ENCODE data around the gene UBASH3B.
"Not testable (repeated sequence)": the region's sequence is repeated elsewhere in the genome, so short reads cannot be mapped to it uniquely, and the experiment has no call there.

UBASH3B gene

DNA sequence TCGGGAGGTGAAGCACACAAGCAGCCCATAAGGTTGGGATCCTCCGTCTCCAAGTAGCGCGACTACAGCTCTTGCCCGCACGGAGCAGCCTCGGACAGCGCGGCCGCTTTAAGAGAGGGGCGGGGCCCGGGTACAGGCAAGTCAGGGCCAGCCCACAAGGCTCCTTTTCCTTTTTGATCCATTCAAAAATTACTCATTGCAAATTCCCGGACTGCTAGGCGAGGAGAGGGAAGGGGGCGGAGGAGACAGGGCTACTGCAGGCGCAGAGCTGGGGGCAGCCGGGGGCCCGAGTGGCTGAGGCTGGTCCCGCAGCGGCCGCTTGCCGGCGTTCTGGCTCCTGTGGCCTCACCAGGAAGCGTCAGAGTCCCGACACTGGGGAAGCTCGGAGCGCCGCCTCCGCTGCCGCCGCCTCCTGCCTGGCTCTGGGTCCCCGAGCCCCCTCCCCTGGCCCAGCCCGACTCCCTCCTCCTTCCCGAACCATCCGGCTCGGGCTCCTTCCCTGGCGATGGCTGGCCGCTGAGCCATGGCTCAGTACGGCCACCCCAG, at the start of gene UBASH3B:
Gene UBASH3B, plus strand, starts transcription at position 196 of the 546 bp plus-strand sequence. Its CDS starts 328 bp downstream, at position 524.
- peak; percentile 63 for DNase-seq (ENCODE audit: low spot score)

GRCh38 chr11:122607162-122607561, 48.4 kb upstream of the UBASH3B start:
- DNase-seq (ENCODE audit: low spot score): not testable (repeated sequence)

DNA sequence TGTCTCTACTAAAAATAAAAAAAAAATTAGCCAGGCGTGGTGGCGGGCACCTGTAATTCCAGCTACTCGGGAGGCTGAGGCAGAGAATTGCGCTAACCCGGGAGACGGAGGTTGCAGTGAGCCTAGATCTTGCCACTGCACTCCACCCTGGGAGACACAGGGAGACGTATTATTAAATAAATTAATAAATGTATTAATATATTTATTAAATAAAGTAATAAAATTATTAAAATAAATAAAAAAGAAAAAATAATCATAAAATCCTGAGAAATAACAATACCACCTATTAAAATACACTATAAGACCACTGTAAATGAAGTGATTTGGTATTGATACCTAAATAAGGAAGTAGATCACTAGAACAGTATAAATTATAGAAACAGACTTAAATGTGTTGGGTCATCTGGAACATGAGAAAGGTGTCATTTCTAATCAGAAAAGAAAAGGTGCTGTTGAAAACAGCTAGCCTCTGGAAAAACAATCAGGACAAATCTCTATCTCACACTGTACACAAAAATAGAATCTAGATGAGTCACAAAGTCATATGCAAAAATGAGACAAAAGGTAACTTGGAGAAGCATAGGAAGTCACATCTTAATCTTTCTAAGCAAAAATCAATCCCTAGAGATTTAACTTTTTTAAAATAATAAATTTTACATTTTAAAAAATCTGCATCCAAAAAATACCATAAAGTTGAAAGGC, 43.2 kb upstream of the UBASH3B start:
- DNase-seq (ENCODE audit: low spot score): no peak

DNA sequence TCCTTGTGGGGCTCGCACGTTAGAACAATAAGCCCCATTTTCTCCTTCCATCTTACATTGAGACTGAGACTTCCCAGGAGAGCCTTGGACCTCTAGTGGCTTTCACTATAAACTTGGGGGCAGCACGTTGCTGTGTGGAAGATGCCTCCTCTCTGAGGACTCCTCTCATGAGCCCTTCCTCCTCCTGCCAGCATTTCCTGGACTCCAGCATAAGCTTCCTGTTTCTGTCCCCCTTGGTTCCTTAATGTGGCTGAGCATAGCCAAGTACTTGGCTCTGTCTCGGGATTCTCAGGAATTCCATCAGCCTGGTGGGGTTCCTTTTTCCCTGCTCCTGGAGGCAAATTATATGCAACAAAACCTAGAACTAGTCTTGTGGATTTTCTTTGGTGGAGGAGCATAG, 38.8 kb upstream of the UBASH3B start:
- no peak for DNase-seq (ENCODE audit: low spot score)

- no peak for DNase-seq (ENCODE audit: low spot score)
Measured at GRCh38 chr11:122617297-122617696, 38.2 kb upstream of the UBASH3B start.

- DNase-seq (ENCODE audit: low spot score): no peak
Measured at GRCh38 chr11:122617926-122618325, 37.6 kb upstream of the UBASH3B start.

DNA sequence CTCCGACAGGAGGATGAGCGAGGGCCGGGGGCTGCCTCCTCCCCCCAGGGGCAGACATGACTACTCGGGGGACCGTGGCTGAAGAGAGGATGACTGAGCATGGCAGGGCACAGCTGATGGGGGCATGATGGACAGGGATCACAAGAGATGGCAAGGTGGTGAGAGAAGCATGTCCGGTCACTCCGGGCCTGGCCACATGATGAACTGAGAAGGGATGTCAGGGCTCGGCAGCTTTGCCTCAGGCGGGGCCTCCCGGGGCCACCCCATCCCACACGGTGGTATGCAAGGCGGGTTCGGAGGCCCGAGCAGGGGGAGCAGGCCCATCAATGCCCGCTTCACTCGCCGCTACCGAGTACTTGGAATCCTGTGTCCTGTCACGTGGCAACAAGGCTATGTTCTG, 36.6 kb upstream of the UBASH3B start:
- DNase-seq (ENCODE audit: low spot score): no peak

- DNase-seq (ENCODE audit: low spot score): no peak
Measured at GRCh38 chr11:122619757-122620156, 35.8 kb upstream of the UBASH3B start.

DNA sequence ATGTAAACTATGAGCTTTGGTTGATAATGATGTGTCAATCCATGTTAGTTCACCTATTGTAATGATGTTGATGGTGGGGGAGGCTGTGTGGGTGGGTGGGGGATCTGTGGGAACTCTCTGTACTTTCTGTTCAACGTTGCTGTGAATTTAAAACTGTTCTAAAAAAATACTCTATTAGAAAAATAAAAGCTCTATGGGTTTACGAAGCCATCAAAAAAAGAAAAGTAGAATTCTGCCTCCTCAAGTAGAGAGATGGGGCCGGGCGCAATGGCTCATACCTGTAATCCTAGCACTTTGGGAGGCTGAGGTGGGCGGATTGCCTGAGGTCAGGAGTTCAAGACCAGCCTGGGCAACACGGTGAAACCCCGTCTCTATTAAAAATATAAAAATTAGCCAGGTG, 30.0 kb upstream of the UBASH3B start:
- not testable (repeated sequence) for DNase-seq (ENCODE audit: low spot score)

GRCh38 chr11:122625976-122626665, 29.4 kb upstream of the UBASH3B start:
- no peak for DNase-seq (ENCODE audit: low spot score)

GRCh38 chr11:122627745-122628144, 27.8 kb upstream of the UBASH3B start:
- no peak for DNase-seq (ENCODE audit: low spot score)

- DNase-seq (ENCODE audit: low spot score): peak; percentile 60
Measured at GRCh38 chr11:122628810-122629555, 26.5 kb upstream of the UBASH3B start.

- no peak for DNase-seq (ENCODE audit: low spot score)
Measured at GRCh38 chr11:122632181-122632824, 23.2 kb upstream of the UBASH3B start.

- DNase-seq (ENCODE audit: low spot score): peak; percentile 15
Measured at GRCh38 chr11:122633219-122633829, 22.2 kb upstream of the UBASH3B start.

DNA sequence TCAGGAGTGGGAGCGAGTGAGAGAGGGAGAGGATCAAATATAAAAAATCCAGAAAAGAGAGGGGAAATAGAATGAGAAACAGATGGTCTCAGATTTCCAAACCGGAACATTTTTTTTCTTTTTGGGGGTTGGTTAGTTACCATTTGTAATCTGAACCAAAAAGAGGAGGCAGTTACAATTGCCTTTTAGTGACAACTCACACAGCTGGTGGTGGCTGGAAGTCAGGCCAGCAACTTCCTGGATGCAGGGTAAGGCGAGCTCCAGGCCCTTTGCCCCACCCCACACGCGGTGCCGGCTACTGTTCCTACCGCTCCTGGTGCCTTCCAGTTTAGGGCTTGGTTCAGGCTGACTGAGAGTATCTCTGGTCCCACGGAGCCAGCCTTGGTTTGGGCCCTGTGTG, 21.0 kb upstream of the UBASH3B start:
- DNase-seq (ENCODE audit: low spot score): no peak

- DNase-seq (ENCODE audit: low spot score): no peak
Measured at GRCh38 chr11:122637541-122637940, 18.0 kb upstream of the UBASH3B start.

- no peak for DNase-seq (ENCODE audit: low spot score)
Measured at GRCh38 chr11:122642472-122642922, 13.0 kb upstream of the UBASH3B start.

- DNase-seq (ENCODE audit: low spot score): no peak
Measured at GRCh38 chr11:122642971-122643370, 12.6 kb upstream of the UBASH3B start.

DNA sequence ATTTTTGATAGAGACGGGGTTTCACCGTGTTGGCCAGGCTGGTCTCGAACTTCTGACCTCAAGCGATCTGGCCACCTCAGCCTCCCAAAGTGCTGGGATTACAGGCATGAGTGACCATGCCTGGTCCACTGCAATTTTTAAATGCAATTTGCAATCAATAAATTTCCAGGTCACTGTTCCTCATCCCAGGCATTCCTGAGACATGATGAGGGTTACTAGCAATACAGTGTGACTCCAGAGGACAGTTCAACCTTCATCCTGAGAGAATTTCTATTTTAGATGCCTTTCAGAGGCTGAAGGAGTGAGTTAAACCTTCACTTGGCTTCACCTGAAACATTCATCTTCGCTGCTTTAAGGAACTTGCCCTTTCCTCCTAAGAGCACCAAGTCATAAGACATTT, 9.7 kb upstream of the UBASH3B start:
- no peak for DNase-seq (ENCODE audit: low spot score)

DNA sequence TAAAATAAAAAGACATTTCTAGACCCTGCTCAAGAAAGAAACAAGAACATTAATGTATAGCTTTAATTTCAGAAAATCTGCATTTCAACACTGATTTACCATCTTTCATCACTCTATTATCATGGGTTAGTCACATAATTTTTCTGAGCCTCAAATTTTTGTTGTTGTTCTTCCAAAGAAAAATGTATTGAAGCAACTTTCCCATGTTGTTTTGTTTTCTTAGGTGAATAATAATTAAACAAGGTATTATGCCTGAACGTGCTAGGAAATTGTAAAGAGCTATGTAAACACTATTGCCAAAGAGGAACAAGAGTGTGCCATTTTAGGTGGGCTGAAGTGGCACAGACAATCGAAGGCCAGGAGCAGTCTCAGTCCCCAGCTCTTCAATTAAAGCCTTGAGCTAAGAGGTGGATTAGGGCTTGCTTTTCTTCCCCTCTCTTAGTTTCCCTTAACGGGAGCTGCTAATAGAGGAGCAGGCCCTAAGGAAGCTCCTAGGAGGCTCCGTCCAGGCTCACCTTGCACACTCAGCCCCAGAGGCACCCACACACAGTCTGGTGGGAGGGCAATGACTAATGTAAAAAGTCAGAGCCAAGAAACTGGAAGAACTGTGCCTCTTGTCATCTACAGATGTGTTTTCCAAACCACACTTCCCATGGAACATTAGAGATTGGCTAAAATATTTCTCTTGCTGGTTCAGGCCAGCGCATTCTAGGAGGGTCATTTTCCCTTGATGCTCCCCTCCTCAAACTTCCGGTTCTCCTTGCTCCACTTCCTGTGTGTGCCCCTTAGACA, 8.8 kb upstream of the UBASH3B start:
- DNase-seq (ENCODE audit: low spot score): no peak

Data from activated CD4-positive, alpha-beta T cell treated with anti-CD3 and anti-CD28 coated beads, Interleukin-2, Interleukin-4, amounts not matched to agents 100 ng/mL and 50 ng/mL, durations not matched to agents 16 hours and 8 hours (primary cell).